GF-D8 (cell line): ENCODE results near the gene UPK1A.

ENCODE experiments used
- DNase-seq: peaks from one replicate; lab custom pipeline; 2025; lab: John Stamatoyannopoulos, UW

The UPK1A gene

DNA sequence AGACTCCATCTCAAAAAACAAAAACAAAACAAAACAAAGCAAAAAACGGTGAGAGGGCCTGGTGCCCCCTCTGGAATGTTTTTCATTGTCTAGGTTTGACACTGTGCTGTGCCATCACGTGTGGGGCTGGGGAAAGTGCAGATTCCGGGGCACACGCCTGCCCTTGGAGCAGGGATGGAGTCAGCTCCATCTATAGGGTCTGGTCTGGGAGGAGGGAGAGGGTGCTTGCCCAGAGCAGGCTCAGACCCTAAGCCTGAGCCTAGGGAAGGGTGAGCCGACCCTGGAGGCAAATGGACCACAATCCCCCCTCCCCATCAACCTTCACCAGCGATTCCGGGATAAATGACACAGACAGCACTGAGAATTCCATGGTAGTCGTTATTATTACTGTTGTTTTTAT, 27.1 kb downstream of the UPK1A start:
- no peak for DNase-seq

GRCh38 chr19:35693835-35694599, 27.7 kb downstream of the UPK1A start:
- DNase-seq = peak; percentile 60

DNA sequence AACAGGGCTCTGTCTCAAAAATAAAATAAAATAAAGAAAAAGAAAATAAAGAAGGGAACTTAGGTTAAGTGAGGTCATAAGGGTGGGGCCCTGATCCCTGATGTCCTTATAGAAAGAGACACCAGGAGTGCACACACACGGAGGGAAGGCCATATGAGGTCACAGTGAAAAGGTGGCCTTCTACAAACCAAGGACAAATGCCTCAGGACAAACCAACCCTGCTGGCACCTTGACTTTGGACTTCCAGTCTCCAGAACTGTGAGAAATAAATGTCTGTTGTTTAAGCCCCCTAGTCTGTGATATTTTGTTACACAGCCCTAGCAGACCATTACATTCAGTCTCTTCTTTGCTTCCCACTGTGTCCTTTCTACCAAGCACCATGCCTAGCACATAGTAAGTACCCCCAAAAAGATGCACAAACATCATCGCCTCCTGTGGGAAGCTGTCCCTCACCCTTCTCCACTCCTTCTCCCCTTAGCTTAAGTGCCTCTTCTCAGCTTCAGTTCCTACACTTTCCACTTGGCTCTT, 29.6 kb downstream of the UPK1A start:
- DNase-seq = no peak

- no peak for DNase-seq
Measured at GRCh38 chr19:35696835-35697234, 30.5 kb downstream of the UPK1A start.

- DNase-seq = peak; percentile 84
Measured at GRCh38 chr19:35702223-35703012, 36.1 kb downstream of the UPK1A start.

- DNase-seq = no peak
Measured at GRCh38 chr19:35703343-35703742, 37.0 kb downstream of the UPK1A start.

GRCh38 chr19:35704218-35704617, 37.9 kb downstream of the UPK1A start, which contains the start of gene ZBTB32:
Gene ZBTB32 (plus strand): TSS chr19:35704558. CDS start chr19:35714627, 10,069 bp downstream.
- DNase-seq = no peak

DNA sequence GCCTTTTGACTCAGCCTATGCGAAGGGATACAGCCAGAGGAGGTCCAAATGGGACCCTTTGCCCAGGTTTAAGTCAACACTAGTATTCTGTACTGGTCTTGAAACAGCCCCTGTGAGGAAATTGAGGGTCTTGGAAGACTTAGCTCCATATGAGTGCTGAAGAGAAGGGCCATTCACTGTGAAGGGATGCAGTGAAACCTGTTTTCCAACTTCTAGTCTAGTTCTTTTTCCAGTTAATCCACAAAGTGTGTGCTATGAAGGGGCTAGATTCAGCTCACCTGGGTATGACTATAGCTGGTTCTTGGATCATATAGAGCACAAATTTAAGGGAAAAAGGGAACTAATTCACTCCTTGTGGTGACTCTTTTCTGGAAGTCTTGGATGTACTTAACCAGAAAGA, 42.1 kb downstream of the UPK1A start:
- DNase-seq = no peak

DNA sequence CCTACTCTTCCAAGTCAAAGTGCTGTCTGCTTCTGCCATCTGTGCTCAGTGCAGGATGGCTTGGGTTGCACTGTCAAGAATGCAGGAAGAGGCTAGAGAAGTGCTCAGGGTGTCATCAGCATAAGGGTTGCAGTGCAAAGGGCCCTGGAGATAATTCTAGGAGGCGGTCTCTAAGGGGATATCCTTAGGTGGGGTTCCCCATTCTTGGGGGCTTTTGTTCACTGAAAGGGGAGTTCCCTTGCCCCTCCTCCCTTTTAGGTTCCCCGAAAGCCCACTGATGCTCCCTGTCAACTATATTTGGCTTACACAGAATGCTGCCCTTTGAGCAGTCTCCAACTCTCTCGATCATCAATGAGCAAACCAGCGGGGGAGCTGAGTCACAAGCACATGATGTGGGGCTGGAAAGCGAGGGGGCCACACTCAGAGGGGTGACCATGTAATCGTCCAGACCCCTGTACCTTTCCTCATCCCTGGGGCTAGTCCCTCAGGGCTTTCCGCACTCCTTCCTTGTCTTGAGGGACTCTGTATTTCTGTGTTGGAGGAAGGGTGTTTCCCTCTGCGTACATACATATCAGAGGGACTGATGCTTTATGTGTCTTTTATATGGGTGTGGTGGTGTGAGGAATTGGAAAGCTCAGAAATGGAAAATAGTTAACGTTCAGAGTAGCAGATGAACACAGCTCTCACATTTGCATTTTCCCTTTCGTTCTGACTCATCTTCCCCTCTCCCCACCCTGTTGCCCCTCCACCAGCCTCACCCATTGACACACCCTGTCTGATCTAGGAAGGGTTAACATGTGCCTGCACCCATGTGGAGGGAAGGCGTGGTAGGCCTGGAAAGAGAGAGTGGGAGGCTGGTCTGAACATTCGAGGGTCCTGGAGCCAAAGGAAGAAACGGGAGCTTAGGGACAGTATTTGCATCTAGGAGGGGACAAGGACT, 44.7 kb downstream of the UPK1A start:
- no peak for DNase-seq

DNA sequence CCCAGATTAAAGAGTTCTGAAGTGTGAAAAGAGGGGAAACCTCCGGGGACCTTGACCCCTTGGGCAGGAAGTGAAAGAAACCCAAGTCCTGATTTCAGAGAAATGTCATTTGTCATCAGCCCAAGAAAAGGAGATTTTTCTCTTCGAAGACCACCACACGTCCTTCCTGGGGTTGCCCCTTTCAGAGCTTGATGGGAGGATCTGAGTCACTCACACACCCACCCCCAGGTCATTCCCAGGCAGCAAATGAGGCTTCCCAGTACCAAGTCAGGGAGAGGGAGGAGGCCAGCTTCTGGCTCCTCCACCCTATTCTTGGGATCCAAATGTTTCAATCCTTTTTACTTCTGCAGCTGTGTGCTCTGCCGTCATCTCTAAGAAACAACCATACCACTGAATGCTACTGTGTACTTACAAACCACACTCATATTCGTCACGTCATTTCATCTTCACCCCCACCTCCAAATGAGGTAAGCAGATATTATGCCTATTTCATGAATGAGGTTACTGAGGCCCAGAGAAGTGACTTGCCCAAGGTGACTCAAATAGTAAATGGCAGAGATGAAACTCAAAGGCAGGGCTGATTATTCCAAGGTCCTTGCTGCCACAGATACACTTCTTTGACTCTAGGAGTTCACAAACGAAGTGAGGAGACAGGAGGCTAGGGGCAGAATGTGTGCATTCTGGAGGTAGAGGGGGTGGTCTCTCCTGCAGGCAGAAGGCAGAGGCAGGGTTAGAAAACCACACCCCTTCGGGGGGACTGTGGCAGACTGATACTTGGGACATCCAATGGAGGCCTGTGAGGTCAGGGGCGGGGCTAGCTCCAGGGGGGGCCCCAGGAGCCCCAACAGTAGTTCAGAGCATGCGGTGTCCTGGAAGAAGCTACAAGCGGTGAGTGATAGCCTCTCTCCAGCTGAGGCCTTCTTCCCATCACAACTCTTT, 46.5 kb downstream of the UPK1A start:
- no peak for DNase-seq

GRCh38 chr19:35713506-35713850, 47.2 kb downstream of the UPK1A start:
- no peak for DNase-seq

DNA sequence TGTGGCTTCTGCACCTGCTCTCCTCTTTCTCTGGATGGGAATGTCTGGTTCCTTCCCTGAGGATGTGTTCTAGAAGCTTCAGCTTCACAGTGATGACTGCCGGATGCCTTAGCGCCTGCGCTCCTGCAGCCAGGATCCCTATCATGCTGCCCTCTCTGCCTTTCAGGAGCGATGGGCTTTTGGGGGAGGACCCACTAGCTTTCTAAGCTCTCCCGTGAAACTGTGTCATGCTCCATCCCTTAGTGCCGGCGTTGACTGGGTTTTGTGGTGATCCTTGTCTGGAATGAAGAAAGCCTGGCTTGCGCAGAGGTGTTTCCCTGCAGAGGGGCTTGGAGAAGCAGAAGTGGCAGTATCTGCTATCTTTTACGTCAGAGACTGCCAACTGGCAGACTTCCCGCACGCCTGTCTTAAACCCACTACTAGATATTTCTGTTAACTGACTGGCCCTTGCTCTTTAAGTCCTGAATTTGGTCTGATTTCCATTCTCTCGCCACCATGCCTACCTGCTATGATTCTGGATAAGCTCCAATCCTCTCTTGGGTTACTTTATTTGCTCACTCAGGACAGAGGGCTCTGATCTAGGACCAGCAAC, 47.7 kb downstream of the UPK1A start:
- DNase-seq = no peak

GRCh38 chr19:35714601-35715354, 48.5 kb downstream of the UPK1A start:
- no peak for DNase-seq

- no peak for DNase-seq
Measured at GRCh38 chr19:35715355-35715809, 49.1 kb downstream of the UPK1A start.

DNA sequence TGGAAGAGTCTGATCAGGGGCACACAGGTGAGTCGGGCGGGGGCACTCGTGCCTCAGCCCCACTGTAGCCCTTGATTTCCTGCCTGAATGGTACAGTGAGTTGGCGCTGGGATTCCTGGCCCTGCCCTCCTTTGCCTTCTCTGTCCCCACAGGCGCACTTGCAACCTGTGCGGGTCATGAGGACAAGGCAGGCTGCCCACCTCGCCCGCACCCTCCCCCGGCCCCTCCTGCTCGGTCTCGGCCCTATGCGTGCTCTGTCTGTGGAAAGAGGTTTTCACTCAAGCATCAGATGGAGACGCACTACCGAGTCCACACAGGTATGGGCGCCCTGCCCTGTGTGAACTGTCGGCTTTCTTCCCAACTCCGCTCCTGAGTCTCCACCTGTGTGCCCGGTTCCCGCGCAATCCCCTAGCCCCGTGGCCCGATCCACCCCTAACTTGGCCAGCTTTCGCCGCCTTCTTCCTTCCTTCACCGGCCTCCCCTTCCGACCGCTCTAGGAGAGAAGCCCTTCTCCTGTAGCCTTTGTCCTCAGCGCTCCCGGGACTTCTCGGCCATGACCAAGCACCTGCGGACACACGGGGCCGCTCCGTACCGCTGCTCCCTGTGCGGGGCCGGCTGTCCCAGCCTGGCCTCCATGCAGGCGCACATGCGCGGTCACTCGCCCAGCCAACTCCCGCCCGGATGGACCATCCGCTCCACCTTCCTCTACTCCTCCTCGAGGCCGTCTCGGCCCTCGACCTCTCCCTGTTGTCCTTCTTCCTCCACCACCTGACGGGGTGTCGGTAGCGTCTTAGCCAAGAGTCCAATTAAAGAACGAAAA, 49.9 kb downstream of the UPK1A start:
- DNase-seq = no peak

GRCh38 chr19:35716801-35717664, 50.7 kb downstream of the UPK1A start:
- DNase-seq = peak; percentile 92

DNA sequence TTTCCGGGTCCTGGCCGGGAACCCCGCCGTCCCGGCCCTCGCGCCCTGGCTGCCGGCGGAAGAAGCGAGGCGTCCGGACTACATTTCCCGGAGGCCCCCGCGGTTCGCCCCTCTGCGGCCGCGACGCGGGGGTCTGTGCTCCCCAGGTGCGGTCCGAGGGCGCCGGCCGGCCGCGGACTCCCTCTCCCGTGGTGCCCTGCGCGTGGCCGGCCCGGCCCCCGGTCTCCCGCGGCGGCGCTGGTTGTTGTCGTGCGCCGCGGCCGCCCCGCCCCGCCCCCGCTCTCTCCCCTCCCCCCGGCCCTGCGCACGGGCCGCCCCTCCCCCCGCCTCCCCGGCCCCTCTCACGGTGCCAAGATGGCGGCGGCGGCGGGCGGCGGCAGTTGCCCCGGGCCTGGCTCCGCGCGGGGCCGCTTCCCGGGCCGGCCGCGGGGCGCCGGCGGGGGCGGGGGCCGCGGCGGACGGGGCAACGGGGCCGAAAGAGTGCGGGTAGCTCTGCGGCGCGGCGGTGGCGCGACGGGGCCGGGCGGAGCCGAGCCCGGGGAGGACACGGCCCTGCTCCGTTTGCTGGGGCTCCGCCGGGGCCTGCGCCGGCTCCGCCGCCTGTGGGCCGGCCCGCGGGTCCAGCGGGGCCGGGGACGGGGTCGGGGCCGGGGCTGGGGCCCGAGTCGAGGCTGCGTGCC, 51.5 kb downstream of the UPK1A start, which contains the start of gene KMT2B:
Gene KMT2B (plus strand): TSS at position 339 of the 680 bp plus-strand sequence. CDS start 16 bp downstream, at position 355.
- DNase-seq = no peak
